Activated T-helper 1 cell treated with anti-CD3 and anti-CD28 coated beads, Interleukin-2, amount 50 U/mL, for 16 hours (primary cell): ENCODE results near the gene FHL3.

ENCODE experiments used
- DNase-seq, 2 donors: peaks; one replicate each; pipeline ENCODE4 v3.0.0-alpha.2; 2020; ENCODE audit warnings: low read depth in 1 of 2, low spot score in 1 of 2

The FHL3 gene

GRCh38 chr1:38005195-38006007 lies at the start of gene FHL3:
FHL3 (minus strand) TSS chr1:38005514; CDS start chr1:37999412, 6,102 bp downstream.
- peak in 1 of 2 donors; percentile 33 for DNase-seq

GRCh38 chr1:38053416-38054091 lies 48.2 kb upstream of the FHL3 start:
- DNase-seq, result no peak

- DNase-seq, result no peak
Measured at GRCh38 chr1:38052750-38053415, 47.6 kb upstream of the FHL3 start.

GRCh38 chr1:38051079-38051543 lies 45.8 kb upstream of the FHL3 start:
- no peak for DNase-seq

GRCh38 chr1:38050397-38051078 lies 45.2 kb upstream of the FHL3 start:
- no peak for DNase-seq

GRCh38 chr1:38047603-38048141 lies 42.4 kb upstream of the FHL3 start:
- DNase-seq, result no peak

- peak; percentile 42 to 71 for DNase-seq
Measured at GRCh38 chr1:38046884-38047602, 41.7 kb upstream of the FHL3 start.

- no peak for DNase-seq
Measured at GRCh38 chr1:38046333-38046883, 41.1 kb upstream of the FHL3 start, which contains the start of gene POU3F1. POU3F1 (minus strand) TSS chr1:38046793; CDS start chr1:38046743, 50 bp downstream.

GRCh38 chr1:38045401-38046332 lies 40.4 kb upstream of the FHL3 start:
- DNase-seq, result no peak

- no peak for DNase-seq
Measured at GRCh38 chr1:38044221-38045215, 39.2 kb upstream of the FHL3 start.

- DNase-seq, result no peak
Measured at GRCh38 chr1:38043036-38043747, 37.9 kb upstream of the FHL3 start.

GRCh38 chr1:38041936-38042834 lies 36.9 kb upstream of the FHL3 start:
- no peak for DNase-seq

- no peak for DNase-seq
Measured at GRCh38 chr1:38039331-38040088, 34.2 kb upstream of the FHL3 start.

GRCh38 chr1:38038861-38039260 lies 33.5 kb upstream of the FHL3 start:
- no peak for DNase-seq
